Suprapubic skin (tissue), 4 donors: ENCODE data around the gene TOLLIP.

Experiments
- POLR2A ChIP-seq, 2 donors: fragments of 450-650 bp; IDR thresholded peaks; one replicate each; pipeline ENCODE4 v1.6.1; 2017; ENCODE audit warnings: antibody characterized with exemption in 2 of 2, mild to moderate bottlenecking in 2 of 2, moderate library complexity in 2 of 2
- POLR2AphosphoS5 ChIP-seq, 3 donors: sonication (generic); formaldehyde crosslinking; IDR thresholded peaks; one replicate each; pipeline ENCODE4 v1.6.1; 2017; ENCODE audit warnings: antibody characterized with exemption in 3 of 3
- TF ChIP-seq, protein P1 (sequence below), 2 donors: fragments of 200-600 bp in 1 of 2; fragments of 450-650 bp in 1 of 2; sonication (generic) in 1 of 2; IDR thresholded peaks; one replicate each; pipeline ENCODE4 v1.5.1; 2016 to 2019; ENCODE audit warnings: antibody characterized with exemption in 2 of 2, mild to moderate bottlenecking in 1 of 2, moderate library complexity in 1 of 2

DNA sequence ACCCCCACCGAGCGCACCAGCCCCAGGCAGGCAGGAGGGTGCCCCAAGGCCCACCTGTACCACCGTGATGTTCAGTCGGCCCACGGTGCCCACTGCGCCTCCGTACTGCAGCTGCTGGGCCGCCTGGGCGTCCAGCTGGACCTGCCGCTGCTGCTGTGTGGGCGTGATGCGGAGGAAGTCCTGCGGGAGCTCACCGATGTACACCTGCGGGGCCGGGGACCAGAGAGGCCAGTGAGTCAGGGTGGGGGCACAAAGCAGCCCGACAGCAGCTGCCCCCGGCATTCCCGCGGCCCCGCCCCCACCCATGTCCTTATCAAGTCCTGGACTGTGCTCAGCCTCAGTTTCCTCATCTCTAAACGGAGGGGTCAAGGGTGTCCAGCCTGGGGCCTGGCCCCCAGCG lies 13.8 kb downstream of the TOLLIP start:
- TF ChIP-seq, protein P1, sequence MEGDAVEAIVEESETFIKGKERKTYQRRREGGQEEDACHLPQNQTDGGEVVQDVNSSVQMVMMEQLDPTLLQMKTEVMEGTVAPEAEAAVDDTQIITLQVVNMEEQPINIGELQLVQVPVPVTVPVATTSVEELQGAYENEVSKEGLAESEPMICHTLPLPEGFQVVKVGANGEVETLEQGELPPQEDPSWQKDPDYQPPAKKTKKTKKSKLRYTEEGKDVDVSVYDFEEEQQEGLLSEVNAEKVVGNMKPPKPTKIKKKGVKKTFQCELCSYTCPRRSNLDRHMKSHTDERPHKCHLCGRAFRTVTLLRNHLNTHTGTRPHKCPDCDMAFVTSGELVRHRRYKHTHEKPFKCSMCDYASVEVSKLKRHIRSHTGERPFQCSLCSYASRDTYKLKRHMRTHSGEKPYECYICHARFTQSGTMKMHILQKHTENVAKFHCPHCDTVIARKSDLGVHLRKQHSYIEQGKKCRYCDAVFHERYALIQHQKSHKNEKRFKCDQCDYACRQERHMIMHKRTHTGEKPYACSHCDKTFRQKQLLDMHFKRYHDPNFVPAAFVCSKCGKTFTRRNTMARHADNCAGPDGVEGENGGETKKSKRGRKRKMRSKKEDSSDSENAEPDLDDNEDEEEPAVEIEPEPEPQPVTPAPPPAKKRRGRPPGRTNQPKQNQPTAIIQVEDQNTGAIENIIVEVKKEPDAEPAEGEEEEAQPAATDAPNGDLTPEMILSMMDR (IDR thresholded peaks at IDR 0.05): no peak
- no peak for TF ChIP-seq POLR2AphosphoS5 (IDR thresholded peaks at IDR 0.05)
- TF ChIP-seq POLR2A (IDR thresholded peaks at IDR 0.05): no peak
